GM18526 (cell line): ENCODE measurements around the gene CBFA2T2.

ENCODE experiments used
- POLR2A ChIP-seq: IDR thresholded peaks from 3 replicates; pipeline ENCODE4 v1.6.1; 2011; ENCODE audit not compliant: insufficient read length; ENCODE audit errors: extremely low read depth

CBFA2T2 gene

DNA sequence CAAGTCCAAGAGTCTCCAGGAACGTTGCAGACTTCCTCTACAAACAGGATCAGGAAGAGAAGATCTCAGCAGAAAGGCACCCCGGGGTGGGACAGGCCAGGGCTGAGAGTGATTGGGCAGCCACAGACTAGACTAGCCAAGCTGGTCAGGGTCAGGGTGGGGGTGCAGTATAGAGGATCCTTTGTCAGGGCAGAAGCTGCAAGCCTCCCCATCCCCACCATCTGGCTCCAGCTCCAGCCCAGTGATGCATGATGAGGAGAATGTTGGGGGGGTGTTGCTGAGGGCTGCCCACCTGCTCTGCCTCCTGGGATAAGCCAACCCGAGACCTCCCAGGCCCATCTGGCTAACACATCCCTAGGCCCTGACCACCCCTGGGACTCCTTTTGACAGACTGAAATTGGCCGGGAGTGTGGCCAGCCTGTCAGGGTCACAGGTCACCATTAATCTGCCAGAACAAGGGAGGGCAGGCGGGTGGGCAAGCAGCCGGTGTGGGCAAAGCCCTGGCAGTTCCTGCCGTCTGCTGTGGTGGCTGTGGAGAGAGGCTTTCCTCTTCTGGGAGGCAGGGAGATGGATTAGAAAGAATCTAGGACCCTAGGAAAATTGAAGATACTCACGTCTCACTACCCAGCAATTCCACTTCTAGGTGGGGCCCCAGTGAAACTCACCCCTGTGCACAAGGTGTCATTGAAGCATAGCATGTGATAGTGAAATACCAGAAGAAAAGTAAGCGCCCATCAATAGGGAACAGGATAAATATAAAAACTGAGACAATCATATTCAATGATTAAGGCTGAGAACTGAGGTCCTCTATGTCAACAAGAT, 24.2 kb upstream of the CBFA2T2 start:
- no peak for TF ChIP-seq POLR2A

DNA sequence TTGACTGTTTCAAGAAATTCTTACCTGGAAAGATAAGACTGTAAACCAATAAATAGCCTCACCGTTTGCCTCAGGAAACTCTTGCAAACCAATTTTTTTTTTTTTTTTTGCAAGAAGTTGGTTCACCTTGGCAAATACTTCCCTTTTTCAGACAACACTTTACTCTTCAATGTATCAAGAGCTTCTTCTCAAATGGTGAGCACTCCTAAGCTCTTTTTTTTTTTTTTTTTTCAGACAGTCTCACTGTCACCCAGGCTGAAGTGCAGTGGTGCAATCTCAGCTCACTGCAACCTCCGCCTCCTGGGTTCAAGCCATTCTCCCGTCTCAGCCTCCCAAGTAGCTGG, 23.6 kb upstream of the CBFA2T2 start:
- no peak for TF ChIP-seq POLR2A

GRCh38 chr20:33470457-33470856, 19.4 kb upstream of the CBFA2T2 start:
- no peak for TF ChIP-seq POLR2A

- TF ChIP-seq POLR2A: no peak
These were observed 19.0 kb upstream of the CBFA2T2 start for GRCh38 chr20:33470866-33471265.

DNA sequence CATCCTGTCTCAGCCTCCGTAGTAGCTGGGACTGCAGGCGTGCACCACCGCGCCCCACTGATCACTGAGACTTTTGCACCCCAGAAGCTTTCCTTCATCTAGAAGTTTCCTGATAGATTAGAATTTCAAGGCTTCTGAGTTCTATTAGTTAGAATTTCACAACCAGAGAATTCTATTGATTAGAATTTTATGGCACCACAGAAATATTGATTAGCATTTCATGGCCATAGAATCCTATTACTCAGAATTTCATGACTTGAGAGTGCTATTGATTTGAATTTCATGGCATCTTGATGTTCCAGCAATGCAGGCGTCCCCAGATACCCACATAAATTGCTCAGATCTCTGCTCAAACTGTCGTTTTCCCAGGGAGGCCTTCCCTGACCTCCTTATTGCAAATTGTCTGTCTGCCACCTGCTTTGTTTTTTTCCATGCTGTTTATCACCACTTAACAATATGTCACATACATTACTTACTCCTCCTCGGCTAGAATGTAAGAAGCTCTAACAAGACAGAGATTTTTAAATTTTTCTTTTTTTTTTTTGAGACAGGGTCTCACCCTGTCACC, 16.9 kb upstream of the CBFA2T2 start:
- TF ChIP-seq POLR2A: no peak

DNA sequence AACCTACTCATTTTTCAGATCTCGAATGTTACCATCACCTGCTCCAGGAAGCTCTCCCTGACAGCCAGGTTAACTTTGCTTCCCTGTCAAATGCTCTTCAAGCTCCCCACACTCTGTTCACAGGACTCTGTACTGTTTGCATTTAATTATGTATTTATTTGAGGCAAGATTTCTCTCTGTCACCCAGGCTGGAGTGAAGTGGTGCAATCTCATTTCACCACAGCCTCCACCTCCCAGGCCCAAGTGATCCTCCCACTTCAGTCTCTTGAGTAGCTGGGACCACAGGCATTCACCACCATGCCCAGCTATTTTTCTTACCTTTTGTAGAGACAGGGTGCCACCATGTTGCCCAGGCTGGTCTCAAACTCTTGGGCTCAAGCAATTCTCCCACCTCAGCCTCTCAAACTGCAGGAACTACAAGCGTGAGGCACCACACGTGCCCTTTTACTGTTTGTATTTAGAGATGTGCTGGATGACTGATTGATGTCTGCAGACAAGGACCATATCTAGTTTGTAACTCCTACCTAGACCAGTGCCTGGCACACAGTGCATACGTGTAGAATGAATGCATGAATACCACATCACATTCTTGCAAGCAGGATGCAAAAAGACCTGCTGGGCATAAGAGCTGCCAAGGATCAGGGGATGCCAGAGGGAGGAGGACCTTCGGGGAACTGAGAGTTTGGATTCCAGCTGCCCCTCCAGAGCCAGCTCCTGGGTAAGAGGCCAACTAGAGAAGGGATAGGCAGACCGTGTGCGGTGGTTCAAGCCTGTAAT, 15.6 kb upstream of the CBFA2T2 start:
- TF ChIP-seq POLR2A: no peak

DNA sequence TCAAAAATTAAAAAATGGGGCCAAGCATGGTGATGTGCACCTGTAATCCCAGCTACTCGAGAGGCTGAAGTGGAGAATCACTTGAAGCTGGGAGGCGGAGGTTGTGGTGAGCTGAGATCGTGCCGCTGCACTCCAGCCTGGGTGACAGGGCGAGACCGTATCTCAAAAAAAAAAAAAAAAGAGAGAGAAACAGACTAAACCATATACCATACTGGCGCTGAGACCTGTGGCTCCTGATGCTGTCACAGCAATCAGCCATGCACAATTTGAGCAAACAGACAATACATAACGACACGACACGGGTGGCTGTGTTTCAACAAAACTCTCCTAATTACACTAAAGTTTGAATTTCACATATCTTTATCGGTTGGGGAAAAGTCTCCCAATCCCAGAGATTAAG, 14.9 kb upstream of the CBFA2T2 start:
- TF ChIP-seq POLR2A: no peak

GRCh38 chr20:33475381-33476152, 14.3 kb upstream of the CBFA2T2 start:
- TF ChIP-seq POLR2A: no peak

DNA sequence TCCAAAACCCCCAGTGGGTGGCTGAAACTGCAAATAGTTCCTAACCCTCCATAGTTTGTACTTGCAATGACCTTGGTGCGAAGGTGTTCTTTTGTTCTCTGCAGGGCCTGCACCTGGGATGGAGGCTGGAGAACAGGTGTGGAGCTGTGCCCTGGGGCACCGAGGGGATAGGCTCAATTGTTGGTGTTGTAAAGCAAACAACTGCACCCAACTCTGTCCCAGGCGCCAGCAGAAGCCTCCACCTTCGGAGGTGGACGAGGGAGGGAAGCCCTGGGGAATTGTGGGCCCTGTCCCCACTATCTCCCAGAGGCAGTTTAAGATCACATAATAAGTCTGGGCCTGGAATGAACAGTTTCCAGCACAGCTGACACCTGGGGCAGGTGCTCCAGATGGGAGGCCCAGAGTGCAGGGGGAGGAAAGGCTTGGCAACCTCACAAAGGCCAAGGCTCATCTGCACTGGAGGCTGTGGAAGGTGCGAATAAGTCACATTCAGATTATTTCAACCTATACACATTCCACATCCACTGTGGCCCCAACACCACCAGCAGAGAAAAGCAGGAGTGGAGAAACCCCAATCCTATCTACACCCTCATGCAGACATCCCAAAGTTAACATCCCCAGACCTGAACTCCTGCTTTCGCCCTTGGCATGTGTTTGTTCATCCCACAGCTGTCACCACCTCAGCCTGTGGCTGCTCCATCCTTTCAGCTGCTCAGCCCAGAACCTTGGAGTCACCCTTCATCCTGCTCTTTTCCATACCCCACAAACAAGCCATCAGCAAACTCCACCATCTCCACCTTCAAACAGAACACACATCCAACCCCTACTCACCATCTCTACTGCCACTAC, 12.3 kb upstream of the CBFA2T2 start:
- no peak for TF ChIP-seq POLR2A

DNA sequence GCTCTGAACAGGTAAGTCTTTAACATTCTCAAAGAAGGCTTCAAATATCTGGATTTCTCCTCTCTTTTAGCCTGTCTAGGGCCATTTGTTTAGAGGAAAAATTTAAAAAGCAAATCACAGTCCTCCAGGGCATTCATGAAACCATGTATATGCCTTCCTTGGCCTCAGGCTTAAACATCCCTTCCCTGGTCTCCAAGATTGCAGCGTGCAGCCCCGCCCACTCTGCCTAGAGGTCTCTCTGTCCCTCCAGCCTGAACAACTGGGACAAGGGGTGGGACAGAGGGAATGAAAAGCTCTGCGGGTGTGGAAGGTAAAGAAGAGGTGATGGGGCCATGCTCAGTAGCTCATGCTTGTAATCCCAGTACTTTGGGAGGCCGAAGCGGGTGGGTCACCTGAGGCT, 9.8 kb upstream of the CBFA2T2 start:
- no peak for TF ChIP-seq POLR2A

GRCh38 chr20:33481431-33481941, 8.4 kb upstream of the CBFA2T2 start:
- no peak for TF ChIP-seq POLR2A

DNA sequence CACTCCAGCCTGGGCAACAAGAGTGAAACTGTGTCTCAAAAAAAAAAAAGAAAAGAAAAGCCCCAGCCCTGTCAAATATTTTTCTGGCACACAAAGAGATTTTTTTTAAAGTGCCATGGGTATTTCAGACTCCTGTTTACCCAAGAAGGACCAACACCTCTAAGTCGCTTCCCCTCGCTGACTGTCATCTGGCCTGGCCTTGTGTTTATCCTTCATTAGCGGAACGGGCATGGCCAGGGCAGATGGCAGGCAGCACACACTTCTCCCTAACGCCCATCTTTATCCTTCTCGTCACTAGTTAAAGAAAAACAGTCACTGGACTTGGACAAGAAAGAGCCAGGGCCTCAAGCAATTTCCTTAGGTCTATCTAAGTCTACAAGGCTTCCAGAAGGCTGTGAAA, 7.3 kb upstream of the CBFA2T2 start:
- TF ChIP-seq POLR2A: no peak

DNA sequence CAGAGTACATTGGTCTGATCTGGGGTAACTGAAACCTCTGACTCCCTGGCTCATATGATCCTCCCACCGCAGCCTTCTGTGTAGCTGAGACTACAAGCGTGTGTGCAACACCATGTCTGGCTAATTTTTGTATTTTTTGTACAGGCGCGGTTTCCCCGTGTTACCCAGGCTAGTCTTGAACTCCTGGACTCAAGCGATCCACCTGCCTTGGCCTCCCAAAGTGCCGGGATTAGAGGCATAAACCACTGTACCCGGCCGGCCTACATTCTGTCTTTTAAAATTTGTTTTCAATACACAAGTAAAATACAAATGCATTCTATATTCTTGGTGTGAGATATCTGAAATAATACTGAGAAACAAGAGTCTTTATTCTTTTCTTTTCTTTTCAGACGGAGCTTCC, 1.7 kb upstream of the CBFA2T2 start:
- no peak for TF ChIP-seq POLR2A

- TF ChIP-seq POLR2A: peak; percentile 94
These were observed 337 bp upstream of the CBFA2T2 start for GRCh38 chr20:33489495-33490022.
